Measurements from ENCODE around the gene PRR23E.

The PRR23E gene

DNA sequence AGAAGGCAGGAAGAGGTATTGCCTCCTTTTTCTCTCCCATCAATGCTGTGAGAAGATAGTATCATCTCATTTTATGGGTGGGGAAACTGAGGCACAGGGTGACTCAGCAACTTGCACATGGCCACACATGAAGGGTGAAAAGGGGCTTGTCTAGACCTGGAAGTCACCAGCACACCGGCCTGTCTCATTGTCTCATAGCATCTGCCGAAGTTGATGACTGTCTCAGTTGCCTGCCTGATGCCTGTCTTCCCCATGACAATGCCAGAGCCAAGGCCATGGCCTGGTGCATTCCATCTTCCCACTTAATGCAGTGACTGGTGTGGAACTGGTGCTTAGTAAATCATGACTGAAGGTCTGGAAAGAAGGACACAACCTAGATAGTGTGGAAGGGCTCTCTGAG lies 27.9 kb upstream of the PRR23E start:
- DNase-seq (ENCODE audit: low read depth, low spot score): no peak

DNA sequence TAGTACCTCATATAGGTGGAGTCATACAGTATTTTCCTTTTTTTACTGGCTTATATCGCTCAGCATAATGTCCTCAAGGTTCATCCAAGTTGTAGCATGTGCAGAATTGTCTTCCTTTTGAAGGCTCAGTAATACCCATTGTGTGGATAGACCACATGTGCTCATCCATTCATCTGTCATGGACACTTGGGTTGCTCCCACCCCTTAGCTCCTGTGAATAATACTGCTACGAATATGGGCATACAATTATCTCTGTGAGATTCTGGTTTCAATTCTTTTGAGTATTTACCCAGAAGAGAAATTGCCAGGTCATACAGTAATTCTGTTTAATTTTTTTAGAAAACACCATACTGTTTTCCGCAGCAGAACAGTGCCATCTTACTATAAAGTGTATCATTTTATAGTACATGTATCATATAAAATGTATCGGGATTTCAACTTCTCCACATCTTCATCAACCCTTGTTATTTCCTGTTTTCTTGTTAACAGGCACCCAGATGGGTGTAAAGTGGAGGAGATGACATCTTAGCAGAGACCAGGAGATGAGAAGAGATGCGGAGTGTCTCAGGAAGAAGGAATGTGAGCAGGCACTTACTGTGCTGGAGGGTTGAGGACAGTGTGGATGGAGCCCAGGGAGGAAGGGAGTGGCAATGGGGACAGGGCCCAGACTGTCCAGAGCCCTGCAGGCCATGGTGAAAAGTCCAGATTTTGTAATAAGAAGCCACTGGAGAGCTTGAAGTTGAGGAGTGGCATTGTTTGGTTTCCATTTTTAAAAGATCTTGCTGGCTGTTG lies 27.0 kb upstream of the PRR23E start:
- DNase-seq (ENCODE audit: low read depth, low spot score): no peak

GRCh38 chr3:127166501-127167065 lies 26.3 kb upstream of the PRR23E start:
- DNase-seq (ENCODE audit: low read depth, low spot score): no peak

DNA sequence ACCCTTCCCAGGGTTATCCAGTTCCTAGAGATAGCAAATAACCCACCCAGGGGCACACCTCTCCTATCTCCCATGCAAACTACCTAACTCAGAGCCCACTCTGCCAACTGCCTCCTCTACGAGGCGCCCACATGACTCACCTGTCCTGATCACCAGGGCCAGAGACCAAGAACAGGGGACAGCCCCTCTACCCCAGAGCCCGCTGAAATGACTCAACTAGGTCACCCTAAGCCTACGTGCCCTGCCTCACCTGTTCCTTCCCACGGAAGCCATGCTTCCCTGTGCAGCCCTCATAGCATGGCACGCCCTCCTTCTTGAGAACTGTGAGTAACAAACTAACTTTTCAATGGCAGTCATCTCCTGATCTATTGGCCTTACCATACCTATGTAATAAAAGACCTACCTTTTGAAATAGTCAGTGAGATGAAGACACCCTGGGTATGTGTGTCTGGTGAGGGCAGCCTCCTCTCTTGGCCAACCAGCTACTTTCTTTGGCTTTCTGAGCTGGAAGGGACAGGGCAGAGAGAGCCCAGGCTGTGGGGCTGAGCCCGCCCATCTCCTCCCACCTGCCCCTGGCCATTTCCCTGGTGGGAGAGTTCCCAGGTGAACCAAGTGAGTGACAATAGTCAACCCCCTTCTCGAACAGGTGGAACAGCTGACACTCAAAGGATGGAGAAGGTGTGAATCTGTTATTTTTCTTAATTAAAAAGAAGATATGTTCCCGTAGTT lies 25.5 kb upstream of the PRR23E start:
- DNase-seq (ENCODE audit: low read depth, low spot score): no peak

GRCh38 chr3:127168271-127168670 lies 24.7 kb upstream of the PRR23E start:
- no peak for DNase-seq (ENCODE audit: low read depth, low spot score)

DNA sequence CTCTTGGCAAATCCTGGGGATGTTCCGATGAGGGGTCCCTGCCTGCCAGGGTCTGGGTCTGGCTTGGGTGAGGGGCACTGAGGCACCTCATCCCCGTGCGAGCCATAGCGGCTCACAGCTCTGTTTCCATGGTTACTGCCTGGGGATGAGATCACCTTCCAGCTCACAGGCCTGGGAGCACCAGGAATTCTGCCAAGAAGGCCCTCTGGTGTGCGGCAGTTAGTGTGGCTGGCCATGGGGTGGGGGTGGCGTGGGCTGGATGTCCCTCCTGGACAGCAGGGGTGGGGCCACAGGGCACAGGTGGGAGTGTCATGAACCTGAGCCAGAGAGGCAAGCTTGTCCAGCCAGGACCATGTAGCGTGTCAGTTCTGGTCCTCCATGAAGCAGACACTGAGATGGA lies 22.1 kb upstream of the PRR23E start:
- peak; percentile 88 for DNase-seq (ENCODE audit: low read depth, low spot score)

- no peak for DNase-seq (ENCODE audit: low read depth, low spot score)
Measured at GRCh38 chr3:127171320-127171719, 21.6 kb upstream of the PRR23E start.

DNA sequence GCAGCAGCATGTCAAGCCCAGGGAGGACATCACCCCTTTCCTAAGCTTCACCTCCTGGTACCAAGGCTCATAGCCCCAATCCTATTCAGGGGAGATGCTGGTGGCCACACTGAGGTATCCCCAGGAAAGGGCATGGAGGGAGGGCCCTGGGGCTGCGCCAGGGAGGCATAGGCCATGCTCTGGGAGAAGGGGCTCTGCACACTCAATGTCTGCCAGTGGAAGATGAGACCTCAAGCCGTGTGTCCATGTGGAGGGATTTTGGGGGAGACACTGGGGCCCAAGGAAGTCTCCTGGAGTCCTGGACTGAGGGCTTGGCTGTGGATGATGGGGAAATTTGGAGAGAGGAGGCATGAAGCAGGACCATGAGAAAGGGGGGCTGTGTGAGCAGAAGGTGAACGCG lies 21.2 kb upstream of the PRR23E start:
- DNase-seq (ENCODE audit: low read depth, low spot score): no peak

DNA sequence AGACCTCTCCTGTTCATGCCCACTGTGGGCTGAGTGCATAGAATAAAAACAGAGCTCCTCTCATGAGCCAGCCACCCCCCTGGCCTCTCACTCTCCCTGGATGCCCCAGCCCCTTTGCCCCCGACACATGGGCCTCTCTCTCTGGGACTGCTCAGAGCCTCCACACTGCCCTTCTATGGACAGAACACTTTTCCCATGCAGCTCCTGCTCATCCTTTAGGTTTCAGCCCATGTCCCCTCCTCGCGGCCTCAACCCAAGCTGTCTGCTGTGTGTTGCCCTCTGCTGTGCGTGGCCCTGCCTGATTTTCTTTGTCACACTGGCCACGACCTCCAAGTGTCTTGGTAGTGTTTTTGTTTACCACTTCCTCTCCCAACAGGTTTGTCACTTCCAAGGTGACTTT lies 20.7 kb upstream of the PRR23E start:
- no peak for DNase-seq (ENCODE audit: low read depth, low spot score)

- DNase-seq (ENCODE audit: low read depth, low spot score): peak; percentile 85
Measured at GRCh38 chr3:127172781-127173515, 20.0 kb upstream of the PRR23E start.

DNA sequence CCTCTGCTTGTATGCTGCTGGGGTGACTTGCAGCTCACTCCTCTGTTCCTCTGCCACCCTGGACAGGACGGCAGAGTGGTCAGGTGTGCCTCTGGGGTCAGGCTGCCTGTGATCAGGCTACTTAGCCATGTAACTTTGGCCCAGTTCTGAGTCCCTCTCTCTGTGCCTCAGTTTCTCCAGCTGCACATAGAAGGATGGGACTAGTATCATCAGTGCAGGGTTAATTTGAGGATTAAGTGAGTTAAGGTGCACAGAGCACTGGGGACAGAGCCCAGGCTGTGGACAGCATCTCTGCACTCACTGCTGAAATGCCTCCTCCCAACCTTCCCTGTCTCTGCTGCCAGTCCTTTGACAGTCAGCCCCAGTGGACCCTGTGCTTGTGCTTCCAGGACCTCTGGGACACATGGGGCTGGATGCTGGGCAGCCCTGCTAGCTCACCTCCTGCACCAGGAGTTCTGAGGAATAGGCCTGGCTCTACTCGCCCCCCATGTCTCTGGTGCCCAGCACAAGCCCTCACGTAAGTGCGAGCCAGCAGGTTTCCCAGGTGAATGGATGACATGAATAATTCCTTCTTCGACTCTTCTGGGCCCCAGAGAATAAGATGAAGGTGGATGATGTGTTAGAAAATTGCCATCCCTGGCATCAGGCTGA lies 19.3 kb upstream of the PRR23E start:
- no peak for DNase-seq (ENCODE audit: low read depth, low spot score)

DNA sequence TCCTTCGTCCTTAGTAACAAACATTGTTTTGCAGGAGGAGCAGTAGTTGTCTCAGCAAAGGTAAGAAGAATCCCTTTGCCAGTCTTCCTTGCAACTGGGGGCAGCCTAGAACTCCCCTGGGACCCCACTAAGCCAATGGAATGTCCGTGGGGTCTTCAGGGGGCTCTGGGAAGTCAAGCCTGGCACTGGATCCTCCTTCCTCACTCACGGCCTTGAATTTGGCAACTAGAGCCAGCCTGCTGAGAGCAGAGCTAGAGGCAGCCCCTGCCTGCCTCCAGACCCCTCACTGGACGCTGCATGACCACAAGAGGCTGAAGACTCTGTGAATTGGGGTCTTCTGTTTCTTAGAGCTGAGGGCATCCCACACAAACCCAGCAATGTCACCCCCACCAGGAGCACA lies 18.6 kb upstream of the PRR23E start:
- DNase-seq (ENCODE audit: low read depth, low spot score): no peak

- DNase-seq (ENCODE audit: low read depth, low spot score): no peak
Measured at GRCh38 chr3:127174715-127175140, 18.2 kb upstream of the PRR23E start.

DNA sequence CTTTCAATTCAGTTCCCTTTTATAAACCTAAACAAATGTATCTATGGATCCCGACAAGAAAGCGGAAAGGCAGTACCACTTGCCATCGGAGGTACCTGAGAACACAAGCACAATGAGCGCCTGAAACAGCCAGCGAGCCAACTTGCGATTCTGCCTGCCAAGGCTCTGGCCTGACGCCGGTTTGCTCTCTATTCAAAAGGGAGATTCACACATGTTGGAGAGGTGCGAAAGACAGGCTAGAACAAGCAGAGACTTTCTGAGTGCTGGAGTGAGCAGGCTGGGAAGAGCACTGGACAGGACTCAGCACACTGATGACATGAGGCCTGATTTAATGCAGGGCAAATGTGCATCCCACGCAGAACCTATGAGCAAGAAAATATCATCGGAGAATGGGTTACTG lies 17.7 kb upstream of the PRR23E start:
- DNase-seq (ENCODE audit: low read depth, low spot score): no peak

- DNase-seq (ENCODE audit: low read depth, low spot score): no peak
Measured at GRCh38 chr3:127177226-127177625, 15.7 kb upstream of the PRR23E start.

DNA sequence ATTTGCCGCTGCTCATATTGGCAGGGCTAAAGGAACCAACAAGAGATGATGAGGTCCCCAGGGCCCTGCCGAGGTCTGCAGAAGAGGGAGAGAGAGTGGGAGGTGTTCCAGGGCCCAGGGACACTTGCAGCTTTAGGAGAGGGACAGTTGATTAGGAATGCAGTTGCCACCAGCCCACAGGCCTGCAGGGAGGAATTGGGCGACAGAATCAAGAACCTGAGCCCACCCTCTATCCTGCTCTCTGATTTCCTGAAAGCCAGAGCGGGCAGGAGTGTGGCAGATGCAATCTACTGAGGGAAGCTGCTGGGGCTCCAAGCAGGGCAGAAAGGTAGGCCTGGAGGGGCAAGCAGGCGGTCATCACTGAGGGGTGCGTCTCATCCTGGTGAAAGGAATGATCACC lies 12.1 kb upstream of the PRR23E start:
- DNase-seq (ENCODE audit: low read depth, low spot score): no peak

DNA sequence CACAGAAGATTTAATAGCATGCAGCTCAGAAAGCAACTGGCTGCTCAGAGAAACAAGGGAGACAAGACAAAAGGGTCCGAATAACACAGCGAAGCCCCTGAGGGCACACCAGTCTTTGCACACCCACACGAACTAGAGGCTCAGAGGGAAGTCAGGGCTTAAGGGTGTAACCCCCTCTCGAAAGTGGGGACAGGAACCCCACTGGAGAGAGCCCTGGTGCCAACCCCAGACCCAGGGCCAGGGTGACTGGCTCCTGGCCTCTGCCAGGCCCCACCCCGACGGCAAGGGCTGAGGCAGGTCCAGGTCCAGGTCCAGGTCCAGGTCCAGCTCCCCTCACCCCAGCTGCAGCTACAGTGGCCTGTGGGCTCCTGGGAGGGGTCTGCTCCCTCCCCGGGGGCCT lies 10.5 kb upstream of the PRR23E start:
- DNase-seq (ENCODE audit: low read depth, low spot score): no peak

DNA sequence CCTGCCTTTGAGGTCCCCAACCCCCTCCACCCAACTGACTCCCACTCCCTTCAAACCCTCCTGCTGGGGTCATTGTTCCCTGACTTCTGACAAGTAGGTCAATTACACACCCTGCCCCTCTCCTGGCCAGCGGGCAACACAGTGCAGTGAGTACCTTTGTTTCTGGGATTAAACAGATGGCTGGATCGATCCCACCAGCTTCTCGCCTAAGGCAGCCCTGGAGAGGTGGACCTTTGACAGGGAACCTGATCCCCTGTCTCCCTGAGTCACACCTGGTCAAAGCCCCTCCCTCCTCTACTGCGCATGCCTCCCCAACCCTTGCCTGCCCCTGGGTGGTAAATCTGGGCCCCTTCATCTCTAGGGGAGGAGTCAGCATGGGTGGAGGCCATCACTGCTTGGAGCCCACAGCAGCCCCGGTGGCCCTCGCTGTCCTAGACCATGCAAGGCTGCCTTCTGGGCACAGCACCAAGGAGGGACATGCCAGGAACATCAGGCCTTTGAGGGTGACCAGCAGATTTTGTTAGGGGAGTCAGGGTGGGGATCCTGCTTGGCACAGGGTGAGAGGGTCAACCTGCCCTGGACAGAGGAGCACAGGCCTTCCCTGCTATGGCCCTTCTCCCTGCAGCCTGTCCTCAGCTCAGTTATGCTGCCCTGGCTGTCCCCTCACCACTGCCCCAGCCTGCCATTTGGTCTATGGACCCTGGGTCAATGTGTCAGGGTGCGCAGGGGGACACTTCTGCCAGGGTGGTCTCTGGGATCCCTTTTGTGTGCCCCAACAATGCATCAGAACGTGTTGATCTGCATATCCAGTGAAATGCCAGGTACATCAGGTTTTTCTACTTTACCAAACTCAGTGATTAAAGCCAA lies 9.8 kb upstream of the PRR23E start:
- no peak for DNase-seq (ENCODE audit: low read depth, low spot score)

GRCh38 chr3:127183931-127184869 lies 8.7 kb upstream of the PRR23E start:
- DNase-seq (ENCODE audit: low read depth, low spot score): no peak

DNA sequence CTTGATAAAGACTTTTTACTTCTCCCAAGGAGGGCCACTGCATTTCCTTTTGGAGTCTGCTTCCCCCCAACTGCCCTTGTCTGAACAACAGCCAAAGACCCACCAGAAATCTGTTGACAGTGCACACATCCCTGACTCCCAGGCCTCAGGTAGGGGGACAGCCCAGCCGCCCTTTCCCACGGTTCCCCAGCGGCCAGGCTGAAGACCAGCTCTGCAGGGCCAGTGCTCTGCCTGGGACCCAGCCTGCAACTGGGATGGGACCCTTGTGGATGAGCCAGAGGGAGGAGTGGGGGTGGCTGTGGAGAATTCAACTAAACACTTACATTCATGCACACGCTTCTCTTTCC lies 8.1 kb upstream of the PRR23E start:
- DNase-seq (ENCODE audit: low read depth, low spot score): no peak

Data from astrocyte of the hippocampus (primary cell).